DND-41 (cell line): ENCODE data around the gene TMEM175.

ENCODE experiments used
- CTCF ChIP-seq: IDR thresholded peaks from 2 replicates; pipeline ENCODE4 v1.5.1; 2012; ENCODE audit warnings: borderline replicate concordance, low read length, moderate library complexity, mild to moderate bottlenecking; ENCODE audit not compliant: poor library complexity, severe bottlenecking; ENCODE audit errors: extremely low read depth
- EZH2 ChIP-seq: IDR thresholded peaks from 3 replicates; pipeline ENCODE4 v1.6.1; 2012; ENCODE audit warnings: borderline replicate concordance, low read depth, mild to moderate bottlenecking, moderate library complexity, low read length, inconsistent platforms; ENCODE audit not compliant: severe bottlenecking

GRCh38 chr4:917466-917865 is 14.8 kb upstream of the TMEM175 start:
- TF ChIP-seq CTCF (no peak), EZH2 (no peak)
